ENCODE measurements around the gene MIF.

- TF ChIP-seq EZH2 (IDR thresholded peaks at IDR 0.05; ENCODE audit: insufficient read depth, poor library complexity, severe bottlenecking) (no peak), EZH2phosphoT487 (IDR thresholded peaks at IDR 0.05; ENCODE audit: insufficient read depth, low read depth) (no peak)
These were observed 2.5 kb downstream of the MIF start for GRCh38 chr22:23896523-23897186.

Data from GM23248 (cell line).